Measurements from ENCODE around the gene TPPP. TPM values are rescaled to one million over a fixed set of nuclear protein-coding genes. Genes with fewer than 3 reads are reported as not detected.

TPPP gene
- polyA plus RNA-seq, 1 donor (not counting 4 experiments of a cell fraction or from before 2014, with no cell fraction given), result 0.88 TPM

DNA sequence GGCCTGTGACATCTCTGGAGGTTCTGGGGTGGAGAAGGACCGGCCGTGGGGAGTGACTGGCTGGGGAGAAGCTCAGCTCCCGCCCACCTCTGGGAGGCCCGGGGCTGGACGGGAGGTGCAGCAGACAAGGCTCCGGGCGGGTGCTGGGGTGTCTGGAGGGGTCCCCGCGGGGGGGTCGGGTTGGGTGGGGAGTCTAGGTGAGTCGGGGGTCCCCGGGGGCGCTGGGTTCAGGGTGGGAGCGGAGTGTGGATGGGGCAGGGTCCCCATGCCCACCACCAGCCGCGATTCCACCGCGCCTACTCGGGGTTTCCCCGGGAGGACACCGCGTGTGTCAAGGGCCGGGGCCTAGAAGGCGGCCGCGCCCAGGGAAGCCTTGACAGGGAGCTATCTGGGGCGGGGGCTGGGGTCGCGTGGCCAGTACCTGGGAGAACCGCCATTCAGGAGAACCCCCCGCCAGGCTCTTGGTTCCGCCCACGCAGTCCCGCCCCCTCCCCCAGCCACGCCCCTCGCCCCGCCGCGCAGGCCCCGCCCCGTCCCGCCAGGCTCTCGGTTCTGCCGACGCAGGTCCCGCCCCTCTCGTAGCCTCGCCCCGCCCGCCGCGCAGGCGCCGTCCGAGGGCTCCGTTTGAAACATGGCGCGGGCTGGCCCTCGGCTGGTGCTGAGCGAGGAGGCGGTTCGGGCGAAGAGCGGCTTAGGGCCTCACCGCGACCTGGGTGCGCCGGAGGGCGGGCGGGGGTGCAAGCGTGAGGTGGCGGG is 81.2 kb downstream of the TPPP start, which contains the start of gene CEP72:
Gene CEP72, plus strand, starts transcription at position 610 of the 756 bp plus-strand sequence. Its CDS starts 22 bp downstream, at position 632.
- DNase-seq (ENCODE audit: low read depth, low spot score), result peak; percentile 44
- peak within 1 kb of the TSS; percentile 75 for H3K27ac ChIP-seq (ENCODE audit: control insufficient read depth, insufficient read depth, low read length)
- dilution Hi-C loops (cut with MboI; ENCODE audit: extremely low pct_ligation_motif_present, low sequenced_read_pairs), result no loop called here

DNA sequence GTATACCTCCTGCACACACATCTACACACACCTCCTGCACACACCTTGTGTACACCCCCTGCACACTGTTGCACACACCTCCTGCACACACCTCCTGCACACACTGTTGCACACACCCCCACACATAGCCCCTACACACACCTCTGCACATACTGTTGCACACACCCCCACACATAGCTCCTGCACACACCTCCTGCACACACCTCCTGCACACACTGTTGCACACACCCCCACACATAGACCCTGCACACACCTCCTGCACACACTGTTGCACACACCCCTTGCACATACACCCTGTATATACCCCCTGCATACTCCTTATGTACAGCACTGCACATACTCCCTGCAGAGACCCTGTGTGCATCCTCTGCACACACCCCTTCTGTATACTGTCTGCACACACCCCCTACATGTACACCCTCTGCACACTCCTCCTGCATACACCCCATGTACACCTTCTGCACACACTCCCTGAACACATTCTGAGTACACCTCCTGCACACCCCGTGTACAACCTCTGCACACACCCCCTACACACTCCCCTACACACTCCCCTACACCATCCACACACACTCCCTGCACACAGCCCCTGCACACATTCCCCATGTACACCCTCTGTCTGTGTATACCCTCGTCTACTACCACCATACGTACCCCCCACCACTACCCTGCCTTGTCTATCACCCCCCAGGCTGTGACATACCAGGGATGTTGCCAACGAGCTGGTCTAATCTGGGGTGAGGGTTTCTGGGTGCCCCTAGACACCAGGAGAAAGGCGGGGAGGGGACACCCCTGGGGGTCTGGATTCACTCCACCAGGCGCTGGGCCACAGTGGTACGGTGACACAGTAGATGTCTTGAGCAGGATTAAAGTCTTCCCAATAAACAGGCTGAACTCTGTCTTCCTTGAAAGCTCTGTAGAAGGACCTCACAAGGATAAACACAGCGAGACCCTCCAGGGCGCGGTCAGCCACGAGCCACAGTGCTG is 82.1 kb downstream of the TPPP start:
- no peak for FAIRE-seq
- dilution Hi-C loops (cut with MboI; ENCODE audit: extremely low pct_ligation_motif_present, low sequenced_read_pairs), result no loop called here
- Histone ChIP-seq H4K20me1 (ENCODE audit: control insufficient read depth, extremely low read depth, insufficient read depth, low read length) (no peaks in the 10 kb centered on the region), H3K4me3 (ENCODE audit: control insufficient read depth in 2 of 3, extremely low read depth in 1 of 3, insufficient read depth in 2 of 3, low read depth in 1 of 3, low read length in 3 of 3) (peak overlapping the region; percentile 51 to 84 (median 66)), H3K36me3 (ENCODE audit: control insufficient read depth in 2 of 2, extremely low read depth in 1 of 2, insufficient read depth in 2 of 2, low read length in 2 of 2) (no peaks in the 10 kb centered on the region), H3K9ac (ENCODE audit: control insufficient read depth, extremely low read depth, insufficient read depth, low read length) (peak overlapping the region; percentile 75), H3K27ac (ENCODE audit: control insufficient read depth, insufficient read depth, low read length) (no peak overlapping the region), H3K4me2 (ENCODE audit: control insufficient read depth, extremely low read depth, insufficient read depth, low read depth, low read length) (peak overlapping the region; percentile 70), H3K9me1 (ENCODE audit: control insufficient read depth, extremely low read depth, insufficient read depth, low read length) (no peaks in the 10 kb centered on the region), H3K79me2 (ENCODE audit: control insufficient read depth, insufficient read depth, low read length) (peaks cover 31% of the 10 kb centered on the region), H3K4me1 (ENCODE audit: control insufficient read depth, extremely low read depth, insufficient read depth, low read length) (peaks cover 6% of the 10 kb centered on the region), H3K27me3 (ENCODE audit: control insufficient read depth, extremely low read depth, insufficient read depth, low read length) (no peaks in the 10 kb centered on the region), H2AFZ (ENCODE audit: control insufficient read depth, low read length) (peak overlapping the region; percentile 82), H3K9me3 (ENCODE audit: control insufficient read depth, low read depth, low read length) (no peaks in the 10 kb centered on the region)
- TF ChIP-seq EZH2 (IDR thresholded peaks at IDR 0.05; ENCODE audit: low read length), result no peak
- TF ChIP-seq, protein P1, sequence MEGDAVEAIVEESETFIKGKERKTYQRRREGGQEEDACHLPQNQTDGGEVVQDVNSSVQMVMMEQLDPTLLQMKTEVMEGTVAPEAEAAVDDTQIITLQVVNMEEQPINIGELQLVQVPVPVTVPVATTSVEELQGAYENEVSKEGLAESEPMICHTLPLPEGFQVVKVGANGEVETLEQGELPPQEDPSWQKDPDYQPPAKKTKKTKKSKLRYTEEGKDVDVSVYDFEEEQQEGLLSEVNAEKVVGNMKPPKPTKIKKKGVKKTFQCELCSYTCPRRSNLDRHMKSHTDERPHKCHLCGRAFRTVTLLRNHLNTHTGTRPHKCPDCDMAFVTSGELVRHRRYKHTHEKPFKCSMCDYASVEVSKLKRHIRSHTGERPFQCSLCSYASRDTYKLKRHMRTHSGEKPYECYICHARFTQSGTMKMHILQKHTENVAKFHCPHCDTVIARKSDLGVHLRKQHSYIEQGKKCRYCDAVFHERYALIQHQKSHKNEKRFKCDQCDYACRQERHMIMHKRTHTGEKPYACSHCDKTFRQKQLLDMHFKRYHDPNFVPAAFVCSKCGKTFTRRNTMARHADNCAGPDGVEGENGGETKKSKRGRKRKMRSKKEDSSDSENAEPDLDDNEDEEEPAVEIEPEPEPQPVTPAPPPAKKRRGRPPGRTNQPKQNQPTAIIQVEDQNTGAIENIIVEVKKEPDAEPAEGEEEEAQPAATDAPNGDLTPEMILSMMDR (optimal IDR thresholded peaks at IDR 0.05 in 1 of 3, IDR thresholded peaks at IDR 0.05 in 1 of 3, conservative IDR thresholded peaks at IDR 0.05 in 1 of 3; ENCODE audit: extremely low read depth in 1 of 3, insufficient read depth in 2 of 3, low read length in 3 of 3), result no peak
- DNase-seq (ENCODE audit: low read depth, low spot score), result no peak

More for the DNA sequence above, 81.2 kb downstream of the TPPP start, which contains the start of gene CEP72:
- peaks cover 6% of the 10 kb centered on the region for H3K4me1 ChIP-seq (ENCODE audit: control insufficient read depth, extremely low read depth, insufficient read depth, low read length)
- no peaks in the 10 kb centered on the region for H3K9me3 ChIP-seq (ENCODE audit: control insufficient read depth, low read depth, low read length)
- no peaks in the 10 kb centered on the region for H3K27me3 ChIP-seq (ENCODE audit: control insufficient read depth, extremely low read depth, insufficient read depth, low read length)
- H3K79me2 ChIP-seq (ENCODE audit: control insufficient read depth, insufficient read depth, low read length), result peaks cover 40% of the 10 kb centered on the region
- peak within 1 kb of the TSS; percentile 87 for H3K4me2 ChIP-seq (ENCODE audit: control insufficient read depth, extremely low read depth, insufficient read depth, low read depth, low read length)
- peak within 1 kb of the TSS; percentile 85 for H2AFZ ChIP-seq (ENCODE audit: control insufficient read depth, low read length)
- H3K36me3 ChIP-seq (ENCODE audit: control insufficient read depth in 2 of 2, extremely low read depth in 1 of 2, insufficient read depth in 2 of 2, low read length in 2 of 2), result no peaks in the 10 kb centered on the region
- H4K20me1 ChIP-seq (ENCODE audit: control insufficient read depth, extremely low read depth, insufficient read depth, low read length), result no peaks in the 10 kb centered on the region
- peak within 1 kb of the TSS; percentile 81 for H3K9ac ChIP-seq (ENCODE audit: control insufficient read depth, extremely low read depth, insufficient read depth, low read length)
- TF ChIP-seq, protein P1 (optimal IDR thresholded peaks at IDR 0.05 in 1 of 3, IDR thresholded peaks at IDR 0.05 in 1 of 3, conservative IDR thresholded peaks at IDR 0.05 in 1 of 3; ENCODE audit: extremely low read depth in 1 of 3, insufficient read depth in 2 of 3, low read length in 3 of 3), result no peak
- no peak for TF ChIP-seq EZH2 (IDR thresholded peaks at IDR 0.05; ENCODE audit: low read length)
- no peak for FAIRE-seq
- no peaks in the 10 kb centered on the region for H3K9me1 ChIP-seq (ENCODE audit: control insufficient read depth, extremely low read depth, insufficient read depth, low read length)
- peak within 1 kb of the TSS; percentile 84 to 90 (median 89) for H3K4me3 ChIP-seq (ENCODE audit: control insufficient read depth in 2 of 3, extremely low read depth in 1 of 3, insufficient read depth in 2 of 3, low read depth in 1 of 3, low read length in 3 of 3)

Measured in keratinocyte (primary cell).